ENCODE data around the gene SRGAP3.

DNA sequence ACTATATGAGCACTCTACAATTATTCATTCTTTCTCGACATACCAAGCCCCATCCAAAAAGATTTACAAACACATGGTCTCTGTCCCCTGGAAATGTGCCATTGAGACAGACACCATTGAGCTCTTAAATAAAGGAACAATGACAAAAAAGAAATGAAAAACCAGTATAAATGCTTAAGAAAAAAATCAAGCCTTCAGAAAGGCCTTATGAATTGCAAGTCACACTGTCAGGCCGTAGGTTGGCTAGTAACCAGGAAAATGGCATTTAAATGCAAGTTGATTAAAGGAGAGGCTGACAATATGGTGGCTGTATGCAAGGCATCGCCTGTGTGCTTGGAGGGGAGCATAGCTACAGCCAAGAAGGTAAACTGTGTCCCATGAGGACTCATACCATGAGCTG is 49.7 kb downstream of the SRGAP3 start:
- TF ChIP-seq, protein P1, sequence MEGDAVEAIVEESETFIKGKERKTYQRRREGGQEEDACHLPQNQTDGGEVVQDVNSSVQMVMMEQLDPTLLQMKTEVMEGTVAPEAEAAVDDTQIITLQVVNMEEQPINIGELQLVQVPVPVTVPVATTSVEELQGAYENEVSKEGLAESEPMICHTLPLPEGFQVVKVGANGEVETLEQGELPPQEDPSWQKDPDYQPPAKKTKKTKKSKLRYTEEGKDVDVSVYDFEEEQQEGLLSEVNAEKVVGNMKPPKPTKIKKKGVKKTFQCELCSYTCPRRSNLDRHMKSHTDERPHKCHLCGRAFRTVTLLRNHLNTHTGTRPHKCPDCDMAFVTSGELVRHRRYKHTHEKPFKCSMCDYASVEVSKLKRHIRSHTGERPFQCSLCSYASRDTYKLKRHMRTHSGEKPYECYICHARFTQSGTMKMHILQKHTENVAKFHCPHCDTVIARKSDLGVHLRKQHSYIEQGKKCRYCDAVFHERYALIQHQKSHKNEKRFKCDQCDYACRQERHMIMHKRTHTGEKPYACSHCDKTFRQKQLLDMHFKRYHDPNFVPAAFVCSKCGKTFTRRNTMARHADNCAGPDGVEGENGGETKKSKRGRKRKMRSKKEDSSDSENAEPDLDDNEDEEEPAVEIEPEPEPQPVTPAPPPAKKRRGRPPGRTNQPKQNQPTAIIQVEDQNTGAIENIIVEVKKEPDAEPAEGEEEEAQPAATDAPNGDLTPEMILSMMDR (IDR thresholded peaks at IDR 0.05), result no peak
- TF ChIP-seq POLR2A (IDR thresholded peaks at IDR 0.05) (no peak), POLR2AphosphoS5 (IDR thresholded peaks at IDR 0.05) (no peak), EP300 (IDR thresholded peaks at IDR 0.05) (no peak)
